ENCODE measurements around the gene KLK4. TPM values are rescaled to one million over a fixed set of nuclear protein-coding genes. Genes with fewer than 3 reads are reported as not detected.

Gene KLK4
- total RNA-seq, 4 donors from 2014 or later = not detected

DNA sequence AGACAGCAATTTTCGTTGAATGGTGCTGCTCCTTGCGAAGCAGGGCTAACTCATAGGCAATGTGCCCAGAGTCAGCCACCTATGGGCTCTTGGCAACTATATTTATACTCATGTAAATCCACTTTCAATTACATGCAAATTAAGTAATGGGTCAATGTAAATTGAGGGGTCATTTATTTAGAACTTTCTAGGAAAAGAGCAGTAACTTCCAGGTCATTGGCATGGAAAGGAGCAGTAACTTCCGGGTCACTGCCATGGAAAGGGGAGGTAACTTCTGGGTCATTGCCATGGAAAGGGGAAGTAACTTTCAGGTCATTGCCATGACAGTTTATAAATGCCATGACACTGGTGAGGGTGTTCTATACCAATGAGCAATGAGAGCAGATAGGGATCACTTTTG is 11.6 kb downstream of the KLK4 start:
- TF ChIP-seq, protein P1, sequence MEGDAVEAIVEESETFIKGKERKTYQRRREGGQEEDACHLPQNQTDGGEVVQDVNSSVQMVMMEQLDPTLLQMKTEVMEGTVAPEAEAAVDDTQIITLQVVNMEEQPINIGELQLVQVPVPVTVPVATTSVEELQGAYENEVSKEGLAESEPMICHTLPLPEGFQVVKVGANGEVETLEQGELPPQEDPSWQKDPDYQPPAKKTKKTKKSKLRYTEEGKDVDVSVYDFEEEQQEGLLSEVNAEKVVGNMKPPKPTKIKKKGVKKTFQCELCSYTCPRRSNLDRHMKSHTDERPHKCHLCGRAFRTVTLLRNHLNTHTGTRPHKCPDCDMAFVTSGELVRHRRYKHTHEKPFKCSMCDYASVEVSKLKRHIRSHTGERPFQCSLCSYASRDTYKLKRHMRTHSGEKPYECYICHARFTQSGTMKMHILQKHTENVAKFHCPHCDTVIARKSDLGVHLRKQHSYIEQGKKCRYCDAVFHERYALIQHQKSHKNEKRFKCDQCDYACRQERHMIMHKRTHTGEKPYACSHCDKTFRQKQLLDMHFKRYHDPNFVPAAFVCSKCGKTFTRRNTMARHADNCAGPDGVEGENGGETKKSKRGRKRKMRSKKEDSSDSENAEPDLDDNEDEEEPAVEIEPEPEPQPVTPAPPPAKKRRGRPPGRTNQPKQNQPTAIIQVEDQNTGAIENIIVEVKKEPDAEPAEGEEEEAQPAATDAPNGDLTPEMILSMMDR (IDR thresholded peaks at IDR 0.05; ENCODE audit: low read depth) = no peak

DNA sequence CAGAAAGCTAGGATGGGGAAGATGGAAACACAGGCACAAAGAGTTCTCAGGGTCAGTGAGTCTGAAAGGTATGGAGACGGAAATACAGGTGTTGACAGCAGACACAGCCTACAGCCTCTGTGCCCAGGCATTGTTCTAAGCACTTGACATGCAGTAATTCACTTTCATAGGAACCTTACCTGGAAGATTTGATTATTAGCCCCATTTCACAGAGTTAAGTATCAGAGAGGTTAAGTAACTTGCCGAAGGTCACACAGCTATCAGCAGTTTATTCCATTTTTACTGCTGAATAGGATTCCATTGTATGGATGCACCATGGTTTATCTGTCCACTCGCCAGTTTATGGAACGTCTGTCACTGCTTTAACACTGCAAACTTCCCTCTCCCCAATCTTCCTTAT is 13.2 kb downstream of the KLK4 start:
- TF ChIP-seq, protein P1 (IDR thresholded peaks at IDR 0.05; ENCODE audit: low read depth) = no peak

DNA sequence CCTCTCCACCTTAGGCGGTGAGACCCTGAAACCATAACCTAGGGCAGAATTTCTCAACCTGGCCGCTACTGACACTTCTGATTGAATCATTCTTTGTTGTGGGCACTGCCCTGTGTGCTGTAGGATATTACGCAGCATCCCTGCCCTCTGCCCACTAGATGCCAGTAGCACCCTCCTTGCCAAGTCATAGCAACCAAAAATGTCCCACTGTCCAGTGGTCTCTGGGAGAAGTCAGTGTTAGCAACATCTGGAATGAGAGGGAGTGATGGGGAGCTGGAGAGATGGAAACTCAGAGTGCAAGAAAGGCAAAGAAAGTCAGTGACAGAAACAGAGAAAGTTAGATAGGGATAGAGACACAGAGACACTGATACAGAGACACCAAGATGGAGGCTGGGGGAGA is 13.6 kb downstream of the KLK4 start:
- TF ChIP-seq, protein P1 (IDR thresholded peaks at IDR 0.05; ENCODE audit: low read depth) = no peak

DNA sequence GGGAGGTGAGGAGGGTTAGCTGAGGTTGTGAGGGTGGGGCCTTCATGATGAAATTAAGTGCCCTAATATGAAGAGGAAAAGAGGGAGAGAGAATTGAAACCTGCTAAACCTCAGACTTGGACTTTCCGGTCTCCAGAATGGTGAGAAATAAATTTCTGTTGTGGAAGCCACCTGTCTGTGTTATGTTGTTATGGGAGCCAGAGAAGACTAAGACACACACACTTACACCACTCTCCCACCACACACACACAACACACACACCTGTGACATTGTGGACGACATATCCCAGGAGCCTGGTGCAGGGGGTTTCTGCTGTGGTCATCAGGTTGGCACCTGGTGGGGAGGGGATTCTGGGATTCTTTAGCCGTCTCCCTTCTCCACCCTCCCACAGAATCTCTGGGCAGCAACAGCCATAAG is 14.0 kb downstream of the KLK4 start:
- TF ChIP-seq, protein P1 (IDR thresholded peaks at IDR 0.05; ENCODE audit: low read depth) = no peak

DNA sequence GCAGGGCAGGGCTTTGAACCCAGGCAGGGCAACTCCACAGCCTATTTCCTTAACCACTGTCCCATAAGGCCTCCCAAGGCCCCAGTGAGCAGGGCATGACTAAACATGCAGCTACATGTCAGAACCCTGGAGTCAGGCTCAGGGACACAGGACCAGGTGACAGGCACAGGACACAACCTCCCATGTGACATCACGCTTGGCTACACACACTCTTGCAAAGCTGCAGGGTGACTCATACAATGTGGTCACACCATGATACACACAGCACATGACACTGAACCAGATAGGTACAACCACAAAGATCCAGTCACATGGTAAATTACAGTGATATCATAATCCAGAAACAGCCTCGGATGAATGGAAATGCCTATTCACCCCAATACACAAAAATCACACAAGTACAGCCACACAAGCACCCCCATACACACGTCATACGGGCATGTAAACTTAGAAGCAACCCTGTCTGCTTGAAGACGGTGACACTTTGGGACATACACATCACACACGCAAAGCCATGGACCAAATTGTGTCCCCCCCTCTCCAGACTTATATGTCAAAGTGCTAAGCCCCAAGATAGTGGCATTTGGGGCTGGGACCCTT is 14.5 kb downstream of the KLK4 start:
- TF ChIP-seq, protein P1 (IDR thresholded peaks at IDR 0.05; ENCODE audit: low read depth) = no peak

DNA sequence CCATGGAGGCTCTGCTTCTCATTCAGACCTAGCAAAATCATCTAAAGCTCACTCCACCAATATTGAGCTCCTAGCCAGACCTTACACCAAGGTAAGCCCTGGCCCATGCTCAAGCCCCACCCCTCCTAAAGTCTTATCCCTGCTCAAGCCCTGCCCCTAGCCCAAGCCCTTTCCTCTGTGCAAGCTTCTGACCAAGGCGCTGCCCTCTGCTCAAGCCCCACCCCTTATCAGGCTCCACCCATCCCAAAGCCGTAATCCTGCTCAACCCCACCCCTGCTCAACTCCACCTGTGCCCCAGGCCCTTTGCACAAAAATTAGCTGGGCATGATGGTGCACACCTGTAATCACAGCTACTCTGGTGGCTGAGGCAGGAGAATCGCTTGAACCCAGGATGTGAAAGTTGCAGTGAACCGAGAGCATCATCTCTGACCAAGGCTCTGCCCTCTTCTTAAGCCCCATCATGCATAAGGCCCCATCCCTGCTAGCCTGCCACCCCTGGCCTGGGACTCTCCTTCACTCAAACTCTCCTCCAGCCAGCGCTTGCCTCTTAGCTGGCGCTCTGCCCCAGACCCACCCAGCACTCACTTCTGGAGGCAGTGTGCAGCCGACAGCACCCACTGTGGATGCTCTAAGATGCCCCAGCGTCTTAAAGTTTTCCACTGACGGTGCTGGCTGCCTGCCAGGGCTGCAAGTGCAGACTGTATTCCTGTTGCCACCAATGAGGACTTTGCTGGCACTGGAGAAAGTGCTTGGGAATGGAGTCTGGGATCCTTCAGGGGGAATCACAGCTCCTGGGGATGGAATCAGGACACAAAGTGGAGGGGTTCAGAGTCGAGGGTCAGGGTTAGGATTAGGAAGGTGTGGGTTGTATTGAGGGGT is 16.5 kb downstream of the KLK4 start:
- TF ChIP-seq, protein P1 (IDR thresholded peaks at IDR 0.05; ENCODE audit: low read depth) = no peak

DNA sequence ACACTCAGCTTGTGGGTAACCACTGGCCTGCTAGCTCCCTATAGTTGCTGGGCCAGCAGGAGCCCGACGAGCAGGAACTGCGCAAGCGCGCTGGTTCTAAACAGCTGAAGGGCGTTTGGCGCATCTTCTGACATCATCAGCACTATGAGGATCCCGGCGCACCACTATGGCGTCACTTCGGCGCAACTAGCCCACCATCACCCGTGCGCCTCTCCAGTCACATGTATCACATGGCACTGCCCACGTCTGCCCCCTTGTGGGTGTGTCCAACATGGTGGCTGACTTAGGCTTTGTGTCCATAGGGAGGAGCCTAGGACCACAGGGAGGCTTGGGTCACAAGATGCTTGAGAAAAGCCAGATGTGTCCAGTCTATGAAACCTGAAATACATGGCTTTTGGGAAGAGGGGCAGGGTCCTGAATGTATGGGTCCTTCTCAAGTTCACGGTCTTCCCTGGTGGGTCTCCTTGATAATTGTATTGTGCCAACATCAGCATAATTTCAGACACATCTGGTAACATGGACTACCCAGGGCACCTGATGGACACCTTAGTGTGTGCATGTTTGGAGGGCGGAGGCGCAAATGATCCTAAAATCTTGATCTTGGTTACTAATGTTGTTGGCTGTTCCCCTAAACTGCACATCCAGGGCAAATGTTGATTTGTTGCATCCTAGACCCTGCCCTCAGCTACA is 18.0 kb downstream of the KLK4 start:
- TF ChIP-seq, protein P1 (IDR thresholded peaks at IDR 0.05; ENCODE audit: low read depth) = no peak

Data from subcutaneous adipose tissue (tissue), 4 donors.